Activated naive CD8-positive, alpha-beta T cell treated with anti-CD3 and anti-CD28 coated beads, Interleukin-2, amount 50 U/mL, for 24 hours (primary cell): ENCODE measurements around the gene TRUB2.
A peak's percentile ranks its signal among the peaks of the same experiment; 100 is the strongest.
"Not testable (repeated sequence)": the region's sequence is repeated elsewhere in the genome, so short reads cannot be mapped to it uniquely, and the experiment has no call there.

Experiments
- ATAC-seq: fragments of 150-1000 bp; cut with Tn5 transposase; one replicate; pipeline ENCODE4 v1.10.0; 2021
- DNase-seq: peaks from one replicate; pipeline ENCODE4 v3.0.0; 2021
- H3K27ac Mint-ChIP-seq: one replicate; pipeline ENCODE4 v1.8.0; 2021; ENCODE audit warnings: mild to moderate bottlenecking, mixed read lengths
- H3K27me3 Mint-ChIP-seq: one replicate; pipeline ENCODE4 v1.8.0; 2021; ENCODE audit warnings: mixed read lengths
- H3K36me3 Mint-ChIP-seq: one replicate; pipeline ENCODE4 v1.8.0; 2021; ENCODE audit warnings: low read depth, mixed read lengths
- H3K4me1 Mint-ChIP-seq: one replicate; pipeline ENCODE4 v1.8.0; 2021; ENCODE audit warnings: mixed read lengths
- H3K4me3 Mint-ChIP-seq: one replicate; pipeline ENCODE4 v1.8.0; 2021; ENCODE audit warnings: mild to moderate bottlenecking, moderate library complexity, mixed read lengths
- H3K9me3 Mint-ChIP-seq: one replicate; pipeline ENCODE4 v1.8.0; 2021; ENCODE audit warnings: mixed read lengths

The TRUB2 gene

DNA sequence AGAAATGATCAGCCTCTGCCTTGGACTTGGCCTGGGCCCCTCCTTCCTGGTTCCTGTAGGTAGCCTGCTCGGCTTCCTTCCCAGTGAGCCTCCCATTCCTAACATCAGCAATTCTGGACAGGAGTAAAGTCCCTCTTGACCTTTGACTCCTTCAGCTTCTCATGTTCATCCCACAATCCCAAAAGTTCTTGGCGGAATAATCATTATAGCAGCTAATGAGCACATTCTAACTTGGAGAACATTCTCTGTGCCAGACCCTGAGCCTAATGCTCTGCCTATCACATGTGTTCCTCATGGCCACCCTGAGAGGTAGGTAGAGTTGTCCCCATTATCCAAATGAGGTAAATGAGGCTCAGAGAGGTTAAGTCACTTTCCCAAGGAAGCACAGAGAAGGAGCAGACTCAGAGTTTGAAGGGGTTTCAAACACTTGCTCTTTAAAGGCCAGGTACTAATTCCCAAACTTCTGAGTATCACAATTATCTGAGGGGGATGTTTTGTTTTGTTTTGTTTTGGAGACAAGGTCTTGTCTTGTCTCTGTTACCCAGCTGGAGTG lies 24.9 kb downstream of the TRUB2 start:
- no peak overlapping the region for H3K27ac Mint-ChIP-seq
- H3K4me3 Mint-ChIP-seq = no peak overlapping the region
- no peak for ATAC-seq
- DNase-seq = no peak
- peaks cover 3% of the 10 kb centered on the region for H3K4me1 Mint-ChIP-seq
- no peaks in the 10 kb centered on the region for H3K9me3 Mint-ChIP-seq
- no peaks in the 10 kb centered on the region for H3K27me3 Mint-ChIP-seq
- H3K36me3 Mint-ChIP-seq = no peaks in the 10 kb centered on the region

- H3K9me3 Mint-ChIP-seq = no peaks in the 10 kb centered on the region
Measured at GRCh38 chr9:128296340-128297220, 25.7 kb downstream of the TRUB2 start.

DNA sequence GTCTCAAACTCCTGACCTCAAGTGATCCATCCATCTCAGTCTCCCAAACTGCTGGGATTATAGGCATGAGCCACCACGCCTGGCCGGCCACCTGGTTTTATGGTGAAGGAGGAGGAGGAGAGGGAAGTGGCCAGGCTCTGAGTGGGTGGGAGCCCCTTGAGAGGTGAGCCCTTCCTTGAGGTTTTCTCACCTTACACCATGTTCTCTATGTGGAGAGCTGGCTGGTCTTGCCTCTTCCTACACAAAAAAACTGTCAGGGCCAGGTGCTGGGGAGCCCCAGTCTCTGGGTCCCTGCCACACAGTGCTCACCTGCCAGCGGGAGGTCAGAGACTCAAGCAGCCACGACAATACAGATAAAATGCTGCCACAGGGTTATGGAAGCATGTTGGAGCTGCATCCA lies 28.1 kb downstream of the TRUB2 start:
- ATAC-seq = no peak
- peaks cover 3% of the 10 kb centered on the region for H3K4me1 Mint-ChIP-seq
- no peak overlapping the region for H3K4me3 Mint-ChIP-seq
- DNase-seq = no peak
- no peaks in the 10 kb centered on the region for H3K27me3 Mint-ChIP-seq
- no peak overlapping the region for H3K27ac Mint-ChIP-seq
- no peaks in the 10 kb centered on the region for H3K9me3 Mint-ChIP-seq
- no peaks in the 10 kb centered on the region for H3K36me3 Mint-ChIP-seq

More at GRCh38 chr9:128296340-128297220, 25.7 kb downstream of the TRUB2 start:
- no peak for ATAC-seq
- no peak overlapping the region for H3K4me3 Mint-ChIP-seq
- no peaks in the 10 kb centered on the region for H3K36me3 Mint-ChIP-seq
- peaks cover 3% of the 10 kb centered on the region for H3K4me1 Mint-ChIP-seq
- DNase-seq = no peak
- H3K27ac Mint-ChIP-seq = no peak overlapping the region
- H3K27me3 Mint-ChIP-seq = no peaks in the 10 kb centered on the region

DNA sequence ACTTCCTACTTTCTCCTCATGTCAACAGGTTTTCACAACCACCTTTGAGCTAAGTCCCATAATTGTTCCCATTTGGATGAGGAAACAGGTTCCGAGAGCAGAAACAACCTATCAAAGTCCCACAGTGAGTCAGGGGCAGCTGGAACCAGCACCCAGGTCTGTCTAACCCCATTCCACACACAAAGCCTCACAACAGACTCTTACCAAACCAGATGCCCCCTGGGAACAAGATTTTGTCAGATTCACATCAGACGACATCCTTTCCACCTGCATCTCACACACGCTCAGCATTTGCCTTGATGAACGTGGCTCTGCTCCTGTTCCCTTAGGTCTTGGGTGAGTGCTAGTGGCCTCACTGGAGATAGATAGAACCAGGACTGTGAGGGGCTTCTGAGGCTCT lies 29.2 kb downstream of the TRUB2 start:
- no peak overlapping the region for H3K27ac Mint-ChIP-seq
- H3K4me3 Mint-ChIP-seq = no peak overlapping the region
- no peaks in the 10 kb centered on the region for H3K27me3 Mint-ChIP-seq
- no peaks in the 10 kb centered on the region for H3K36me3 Mint-ChIP-seq
- H3K4me1 Mint-ChIP-seq = peaks cover 3% of the 10 kb centered on the region
- ATAC-seq (no peak), DNase-seq (no peak)
- H3K9me3 Mint-ChIP-seq = no peaks in the 10 kb centered on the region

GRCh38 chr9:128292009-128292408 lies 30.2 kb downstream of the TRUB2 start:
- Mint-ChIP-seq H3K4me1 (peaks cover 3% of the 10 kb centered on the region), H3K27ac (no peak overlapping the region), H3K9me3 (no peaks in the 10 kb centered on the region), H3K27me3 (no peaks in the 10 kb centered on the region), H3K36me3 (no peaks in the 10 kb centered on the region), H3K4me3 (no peak overlapping the region)
- DNase-seq = no peak
- ATAC-seq = no peak

- DNase-seq = no peak
- Mint-ChIP-seq H3K36me3 (peaks cover 2% of the 10 kb centered on the region), H3K4me1 (no peaks in the 10 kb centered on the region), H3K9me3 (no peaks in the 10 kb centered on the region), H3K4me3 (no peak overlapping the region), H3K27me3 (no peaks in the 10 kb centered on the region), H3K27ac (no peak overlapping the region)
- no peak for ATAC-seq
Measured at GRCh38 chr9:128288273-128289004, 33.8 kb downstream of the TRUB2 start.

GRCh38 chr9:128286440-128286839 lies 35.8 kb downstream of the TRUB2 start:
- H3K4me3 Mint-ChIP-seq = no peak overlapping the region
- no peak overlapping the region for H3K27ac Mint-ChIP-seq
- no peaks in the 10 kb centered on the region for H3K9me3 Mint-ChIP-seq
- no peaks in the 10 kb centered on the region for H3K4me1 Mint-ChIP-seq
- H3K36me3 Mint-ChIP-seq = peaks cover 2% of the 10 kb centered on the region
- no peaks in the 10 kb centered on the region for H3K27me3 Mint-ChIP-seq
- DNase-seq = no peak
- ATAC-seq = no peak

DNA sequence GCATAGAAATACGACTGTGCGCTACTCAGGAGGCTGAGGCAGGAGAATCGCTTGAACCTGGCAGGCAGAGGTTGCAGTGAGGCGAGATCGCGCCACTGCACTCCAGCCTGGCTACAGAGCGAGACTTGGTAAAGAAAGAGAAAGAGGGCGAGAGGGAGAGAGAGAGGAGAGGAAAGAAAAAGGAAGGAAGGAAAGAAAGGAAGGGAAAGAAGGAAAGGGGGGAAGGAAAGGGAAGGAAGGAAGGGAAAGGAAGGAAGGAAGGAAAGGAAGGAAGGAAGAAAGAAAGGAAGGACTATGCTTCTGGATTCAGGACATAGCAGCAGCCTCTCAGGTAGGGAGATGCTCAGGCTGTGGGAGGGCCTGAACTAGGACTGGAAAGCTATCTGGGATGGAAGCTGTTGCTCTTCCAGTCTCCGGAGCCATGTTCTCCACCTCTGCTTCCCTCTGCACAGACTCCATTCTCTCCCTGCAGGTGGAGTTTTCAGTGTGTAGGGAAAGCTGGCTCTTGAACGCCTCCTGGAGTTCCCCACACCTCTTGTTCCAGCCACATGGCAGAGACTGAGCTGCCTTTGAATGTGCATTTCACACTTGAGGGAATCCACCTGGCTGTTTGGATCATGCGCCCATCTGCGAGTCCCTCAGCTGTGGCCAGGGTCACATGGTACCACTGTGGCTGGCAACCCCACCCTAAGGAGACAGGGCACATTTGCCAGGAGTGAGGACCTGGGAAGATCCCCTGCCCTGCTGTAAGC lies 37.0 kb downstream of the TRUB2 start:
- H3K4me3 Mint-ChIP-seq = no peak overlapping the region
- no peak for DNase-seq
- no peaks in the 10 kb centered on the region for H3K4me1 Mint-ChIP-seq
- H3K36me3 Mint-ChIP-seq = peaks cover 2% of the 10 kb centered on the region
- H3K27ac Mint-ChIP-seq = no peak overlapping the region
- no peak for ATAC-seq
- no peaks in the 10 kb centered on the region for H3K27me3 Mint-ChIP-seq
- no peaks in the 10 kb centered on the region for H3K9me3 Mint-ChIP-seq

DNA sequence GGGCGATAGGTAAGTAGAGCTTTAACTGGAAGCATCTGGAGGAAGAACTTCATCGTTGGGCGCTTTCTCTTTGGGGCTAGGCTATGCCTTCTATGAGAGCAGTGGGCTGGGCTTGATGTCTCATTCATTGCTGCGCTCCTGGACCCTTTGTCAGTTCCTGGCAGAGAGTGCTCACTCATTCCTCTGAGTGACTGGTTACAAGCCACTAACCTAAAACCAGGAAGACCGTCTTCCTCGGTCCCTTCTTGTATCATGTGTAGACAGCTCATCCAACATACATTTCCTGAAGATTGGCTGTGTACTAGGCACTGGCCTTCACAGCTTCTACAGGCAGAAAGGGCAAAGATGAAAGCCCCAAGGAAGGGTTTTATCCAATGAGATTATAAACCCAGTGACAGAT lies 39.7 kb downstream of the TRUB2 start:
- Mint-ChIP-seq H3K4me1 (peaks cover 10% of the 10 kb centered on the region), H3K4me3 (no peak overlapping the region), H3K36me3 (peaks cover 2% of the 10 kb centered on the region), H3K27me3 (no peaks in the 10 kb centered on the region), H3K9me3 (no peaks in the 10 kb centered on the region), H3K27ac (no peak overlapping the region)
- DNase-seq = no peak
- ATAC-seq = no peak

GRCh38 chr9:128280084-128280622 lies 42.1 kb downstream of the TRUB2 start:
- peaks cover 6% of the 10 kb centered on the region for H3K36me3 Mint-ChIP-seq
- peaks cover 28% of the 10 kb centered on the region for H3K4me1 Mint-ChIP-seq
- no peak for DNase-seq
- no peak overlapping the region for H3K4me3 Mint-ChIP-seq
- H3K27ac Mint-ChIP-seq = peak overlapping the region; percentile 15
- no peaks in the 10 kb centered on the region for H3K9me3 Mint-ChIP-seq
- peaks cover 5% of the 10 kb centered on the region for H3K27me3 Mint-ChIP-seq
- ATAC-seq = no peak

- not testable (repeated sequence) for DNase-seq, H3K36me3 Mint-ChIP-seq, H3K27ac Mint-ChIP-seq, H3K27me3 Mint-ChIP-seq, ATAC-seq, H3K9me3 Mint-ChIP-seq, H3K4me3 Mint-ChIP-seq
- peaks cover 34% of the 10 kb centered on the region for H3K4me1 Mint-ChIP-seq
Measured at GRCh38 chr9:128279088-128280073, 42.9 kb downstream of the TRUB2 start.

GRCh38 chr9:128276574-128277270 lies 45.5 kb downstream of the TRUB2 start:
- Mint-ChIP-seq H3K9me3 (no peaks in the 10 kb centered on the region), H3K27ac (peak overlapping the region; percentile 93), H3K27me3 (peaks cover 5% of the 10 kb centered on the region), H3K4me1 (peaks cover 42% of the 10 kb centered on the region), H3K36me3 (peaks cover 9% of the 10 kb centered on the region), H3K4me3 (peak overlapping the region; percentile 97)
- DNase-seq = peak; percentile 18
- no peak for ATAC-seq
